ENCODE measurements around the gene PPM1A. TPM values are rescaled to one million over a fixed set of nuclear protein-coding genes. Genes with fewer than 3 reads are reported as not detected.

PPM1A gene
- total RNA-seq, 1 donor from 2014 or later, result 38.0 TPM

- H3K4me3 Mint-ChIP-seq (ENCODE audit: unreplicated experiment), result no peak overlapping the region
- peaks cover 2% of the 10 kb centered on the region for H3K27me3 Mint-ChIP-seq (ENCODE audit: unreplicated experiment)
- no peak overlapping the region for H3K27ac Mint-ChIP-seq (ENCODE audit: unreplicated experiment)
- no peaks in the 10 kb centered on the region for H3K9me3 Mint-ChIP-seq (ENCODE audit: unreplicated experiment)
- H3K4me1 Mint-ChIP-seq (ENCODE audit: unreplicated experiment), result peaks cover 21% of the 10 kb centered on the region
- DNase-seq (ENCODE audit: low spot score), result no peak
- TF ChIP-seq CTCF (IDR thresholded peaks at IDR 0.05; ENCODE audit: unreplicated experiment), result no peak
- no peaks in the 10 kb centered on the region for H3K36me3 Mint-ChIP-seq (ENCODE audit: low read depth, unreplicated experiment)
Measured at GRCh38 chr14:60304509-60304908, 55.5 kb downstream of the PPM1A start.

GRCh38 chr14:60309867-60310552, 61.0 kb downstream of the PPM1A start:
- peaks cover 9% of the 10 kb centered on the region for H3K4me1 Mint-ChIP-seq (ENCODE audit: unreplicated experiment)
- no peak overlapping the region for H3K27ac Mint-ChIP-seq (ENCODE audit: unreplicated experiment)
- no peak for DNase-seq (ENCODE audit: low spot score)
- H3K36me3 Mint-ChIP-seq (ENCODE audit: low read depth, unreplicated experiment), result no peaks in the 10 kb centered on the region
- no peaks in the 10 kb centered on the region for H3K9me3 Mint-ChIP-seq (ENCODE audit: unreplicated experiment)
- no peak for TF ChIP-seq CTCF (IDR thresholded peaks at IDR 0.05; ENCODE audit: unreplicated experiment)
- no peak overlapping the region for H3K4me3 Mint-ChIP-seq (ENCODE audit: unreplicated experiment)
- H3K27me3 Mint-ChIP-seq (ENCODE audit: unreplicated experiment), result peaks cover 3% of the 10 kb centered on the region

GRCh38 chr14:60311417-60311816, 62.4 kb downstream of the PPM1A start:
- Mint-ChIP-seq H3K27ac (ENCODE audit: unreplicated experiment) (no peak overlapping the region), H3K9me3 (ENCODE audit: unreplicated experiment) (no peaks in the 10 kb centered on the region), H3K27me3 (ENCODE audit: unreplicated experiment) (peaks cover 3% of the 10 kb centered on the region), H3K4me3 (ENCODE audit: unreplicated experiment) (no peak overlapping the region), H3K36me3 (ENCODE audit: low read depth, unreplicated experiment) (no peaks in the 10 kb centered on the region), H3K4me1 (ENCODE audit: unreplicated experiment) (peaks cover 18% of the 10 kb centered on the region)
- TF ChIP-seq CTCF (IDR thresholded peaks at IDR 0.05; ENCODE audit: unreplicated experiment), result no peak
- DNase-seq (ENCODE audit: low spot score), result no peak

GRCh38 chr14:60313093-60313492, 64.1 kb downstream of the PPM1A start:
- H3K4me3 Mint-ChIP-seq (ENCODE audit: unreplicated experiment), result no peak overlapping the region
- TF ChIP-seq CTCF (IDR thresholded peaks at IDR 0.05; ENCODE audit: unreplicated experiment), result no peak
- peaks cover 3% of the 10 kb centered on the region for H3K27me3 Mint-ChIP-seq (ENCODE audit: unreplicated experiment)
- peaks cover 30% of the 10 kb centered on the region for H3K4me1 Mint-ChIP-seq (ENCODE audit: unreplicated experiment)
- DNase-seq (ENCODE audit: low spot score), result no peak
- H3K36me3 Mint-ChIP-seq (ENCODE audit: low read depth, unreplicated experiment), result no peaks in the 10 kb centered on the region
- no peaks in the 10 kb centered on the region for H3K9me3 Mint-ChIP-seq (ENCODE audit: unreplicated experiment)
- no peak overlapping the region for H3K27ac Mint-ChIP-seq (ENCODE audit: unreplicated experiment)

- no peak for TF ChIP-seq CTCF (IDR thresholded peaks at IDR 0.05; ENCODE audit: unreplicated experiment)
- no peak overlapping the region for H3K4me3 Mint-ChIP-seq (ENCODE audit: unreplicated experiment)
- H3K4me1 Mint-ChIP-seq (ENCODE audit: unreplicated experiment), result peaks cover 32% of the 10 kb centered on the region
- H3K9me3 Mint-ChIP-seq (ENCODE audit: unreplicated experiment), result peaks cover 5% of the 10 kb centered on the region
- DNase-seq (ENCODE audit: low spot score), result no peak
- peaks cover 8% of the 10 kb centered on the region for H3K27me3 Mint-ChIP-seq (ENCODE audit: unreplicated experiment)
- no peaks in the 10 kb centered on the region for H3K36me3 Mint-ChIP-seq (ENCODE audit: low read depth, unreplicated experiment)
- H3K27ac Mint-ChIP-seq (ENCODE audit: unreplicated experiment), result no peak overlapping the region
Measured at GRCh38 chr14:60315196-60315990, 66.4 kb downstream of the PPM1A start.
